Measurements from ENCODE around the gene STMND1.

DNA sequence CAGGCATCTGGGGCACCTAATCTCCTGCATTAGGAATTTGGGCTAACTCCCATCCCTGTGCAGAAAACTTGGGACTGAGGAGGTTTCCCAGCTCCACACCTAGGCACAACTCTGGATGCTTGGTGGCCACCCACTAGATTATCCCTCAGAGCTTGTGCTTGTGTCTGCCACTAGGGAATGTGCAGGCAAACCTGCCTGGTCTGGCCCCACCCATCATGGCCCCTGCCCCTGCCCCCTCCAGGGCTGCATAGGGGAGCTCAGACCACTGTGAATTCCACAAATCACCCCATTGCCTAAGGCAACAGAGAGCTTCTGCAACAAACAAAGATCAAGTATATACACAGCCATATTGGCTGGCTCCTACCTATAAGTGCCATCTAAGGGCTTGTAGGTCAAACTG, 31.1 kb downstream of the STMND1 start:
- no peak for TF ChIP-seq POLR2A (IDR thresholded peaks at IDR 0.05; ENCODE audit: low read length)
- TF ChIP-seq, protein P1, sequence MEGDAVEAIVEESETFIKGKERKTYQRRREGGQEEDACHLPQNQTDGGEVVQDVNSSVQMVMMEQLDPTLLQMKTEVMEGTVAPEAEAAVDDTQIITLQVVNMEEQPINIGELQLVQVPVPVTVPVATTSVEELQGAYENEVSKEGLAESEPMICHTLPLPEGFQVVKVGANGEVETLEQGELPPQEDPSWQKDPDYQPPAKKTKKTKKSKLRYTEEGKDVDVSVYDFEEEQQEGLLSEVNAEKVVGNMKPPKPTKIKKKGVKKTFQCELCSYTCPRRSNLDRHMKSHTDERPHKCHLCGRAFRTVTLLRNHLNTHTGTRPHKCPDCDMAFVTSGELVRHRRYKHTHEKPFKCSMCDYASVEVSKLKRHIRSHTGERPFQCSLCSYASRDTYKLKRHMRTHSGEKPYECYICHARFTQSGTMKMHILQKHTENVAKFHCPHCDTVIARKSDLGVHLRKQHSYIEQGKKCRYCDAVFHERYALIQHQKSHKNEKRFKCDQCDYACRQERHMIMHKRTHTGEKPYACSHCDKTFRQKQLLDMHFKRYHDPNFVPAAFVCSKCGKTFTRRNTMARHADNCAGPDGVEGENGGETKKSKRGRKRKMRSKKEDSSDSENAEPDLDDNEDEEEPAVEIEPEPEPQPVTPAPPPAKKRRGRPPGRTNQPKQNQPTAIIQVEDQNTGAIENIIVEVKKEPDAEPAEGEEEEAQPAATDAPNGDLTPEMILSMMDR (IDR thresholded peaks at IDR 0.05) = no peak
- TF ChIP-seq CBX8 (IDR thresholded peaks at IDR 0.05) = no peak
